ENCODE data around the gene NOX4.

NOX4 gene
- 0 reads per million in 2 donors for total RNA-seq

GRCh38 chr11:89490981-89491690, at the start of gene NOX4:
NOX4 (minus strand) TSS chr11:89491375; CDS start chr11:89491246, 129 bp downstream.
- no peak for DNase-seq

- DNase-seq: no peak
Measured at GRCh38 chr11:89540826-89541225, 49.7 kb upstream of the NOX4 start.

GRCh38 chr11:89537936-89538335, 46.8 kb upstream of the NOX4 start:
- DNase-seq: no peak

GRCh38 chr11:89536926-89537325, 45.8 kb upstream of the NOX4 start:
- no peak for DNase-seq

- DNase-seq: no peak
Measured at GRCh38 chr11:89535221-89535620, 44.0 kb upstream of the NOX4 start.

- no peak for DNase-seq
Measured at GRCh38 chr11:89529626-89530380, 38.6 kb upstream of the NOX4 start.

- no peak for DNase-seq
Measured at GRCh38 chr11:89521792-89522191, 30.6 kb upstream of the NOX4 start.

- DNase-seq: no peak
Measured at GRCh38 chr11:89521294-89521693, 30.1 kb upstream of the NOX4 start.

GRCh38 chr11:89516496-89516895, 25.3 kb upstream of the NOX4 start:
- DNase-seq: no peak

- no peak for DNase-seq
Measured at GRCh38 chr11:89508544-89508943, 17.4 kb upstream of the NOX4 start.

- DNase-seq: no peak
Measured at GRCh38 chr11:89504270-89504669, 13.1 kb upstream of the NOX4 start.

- DNase-seq: no peak
Measured at GRCh38 chr11:89503422-89503821, 12.2 kb upstream of the NOX4 start.

- no peak for DNase-seq
Measured at GRCh38 chr11:89502301-89502700, 11.1 kb upstream of the NOX4 start.

GRCh38 chr11:89500336-89500735, 9.2 kb upstream of the NOX4 start:
- no peak for DNase-seq

GRCh38 chr11:89498845-89499448, 7.8 kb upstream of the NOX4 start:
- no peak for DNase-seq

- no peak for DNase-seq
Measured at GRCh38 chr11:89495951-89496350, 4.8 kb upstream of the NOX4 start.

GRCh38 chr11:89493431-89493830, 2.3 kb upstream of the NOX4 start:
- no peak for DNase-seq

- DNase-seq: no peak
Measured at GRCh38 chr11:89490602-89490980, 584 bp downstream of the NOX4 start.

GRCh38 chr11:89489930-89490329, 1.2 kb downstream of the NOX4 start:
- no peak for DNase-seq

GRCh38 chr11:89487016-89487415, 4.2 kb downstream of the NOX4 start:
- no peak for DNase-seq

- DNase-seq: no peak
Measured at GRCh38 chr11:89484896-89485295, 6.3 kb downstream of the NOX4 start.

GRCh38 chr11:89477175-89477574, 14.0 kb downstream of the NOX4 start:
- DNase-seq: no peak

- no peak for DNase-seq
Measured at GRCh38 chr11:89463266-89463780, 27.9 kb downstream of the NOX4 start.

- no peak for DNase-seq
Measured at GRCh38 chr11:89458716-89459115, 32.5 kb downstream of the NOX4 start.
